ENCODE data around the gene SSR1. TPM values are rescaled to one million over a fixed set of nuclear protein-coding genes. Genes with fewer than 3 reads are reported as not detected.

The SSR1 gene
- total and polyA plus RNA-seq, 2 of the 13 experiments (the other 11 are each of a cell fraction or from before 2014, with no cell fraction given), result 203 to 243 TPM

DNA sequence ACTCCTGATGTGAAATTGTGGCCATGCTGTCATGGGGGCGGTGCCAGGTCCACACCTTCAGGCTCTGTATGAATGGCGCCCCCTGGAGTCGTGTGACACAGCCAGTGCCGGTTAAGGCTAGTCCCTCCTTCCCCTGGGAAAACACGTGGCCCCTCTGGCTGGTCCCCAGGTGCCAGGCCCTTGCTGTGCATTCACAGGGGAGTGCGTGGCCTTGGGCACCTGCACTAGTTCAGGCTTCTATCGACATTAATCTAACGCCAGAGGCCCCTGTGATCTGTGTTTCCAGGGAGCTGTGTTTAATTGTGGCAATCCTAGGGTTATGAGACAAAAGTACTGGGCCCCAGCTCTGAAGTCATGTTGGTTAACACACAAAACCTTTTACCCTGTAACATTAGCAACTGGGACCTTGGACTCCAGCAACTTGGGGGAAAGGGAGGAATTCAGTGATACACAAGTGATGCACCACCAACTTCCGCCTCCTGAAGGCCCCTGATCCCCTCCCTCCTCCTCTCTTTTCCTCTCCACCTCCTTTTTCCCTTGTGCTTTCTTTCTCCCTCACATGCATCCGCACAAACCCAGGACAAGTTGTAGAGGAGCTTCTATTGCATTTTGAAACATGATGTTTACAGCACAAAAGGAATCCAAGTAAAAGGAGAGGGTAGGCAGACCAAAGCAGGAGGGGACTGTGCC is 74.0 kb downstream of the SSR1 start (continued):
- TF ChIP-seq SALL1 (CRISPR knock-in tag; IDR thresholded peaks at IDR 0.05) (peak; percentile 91), PPARG (CRISPR knock-in tag; conservative IDR thresholded peaks at IDR 0.05) (peak; percentile 94), ZNF607 (CRISPR knock-in tag; IDR thresholded peaks at IDR 0.05; ENCODE audit: borderline replicate concordance) (peak; percentile 80; the same call in 1 of the 2 replicates), BRD4 (CRISPR knock-in tag; IDR thresholded peaks at IDR 0.05) (no peak), FOXA3 (CRISPR knock-in tag; IDR thresholded peaks at IDR 0.05) (peak; percentile 37), ZNF766 (CRISPR knock-in tag; IDR thresholded peaks at IDR 0.05; ENCODE audit: borderline replicate concordance) (peak; percentile 4; the same call in 1 of the 2 replicates), ZNF331 (CRISPR knock-in tag; IDR thresholded peaks at IDR 0.05) (peak; percentile 70), MTF2 (CRISPR knock-in tag; IDR thresholded peaks at IDR 0.05; ENCODE audit: borderline replicate concordance) (no peak), SOX13 (IDR thresholded peaks at IDR 0.05) (no peak), SOX13 (CRISPR knock-in tag; conservative IDR thresholded peaks at IDR 0.05 in 1 of 2, IDR thresholded peaks at IDR 0.05 in 1 of 2) (peak in 1 of 2 experiments; percentile 30; a peak in 1 of 4 replicates), HNRNPK (IDR thresholded peaks at IDR 0.05; ENCODE audit: low read depth, low read length, poor library complexity, severe bottlenecking) (no peak), NFYB (CRISPR knock-in tag; IDR thresholded peaks at IDR 0.05) (no peak), KMT2A (CRISPR knock-in tag; IDR thresholded peaks at IDR 0.05) (peak; percentile 61), JDP2 (CRISPR knock-in tag; IDR thresholded peaks at IDR 0.05; ENCODE audit: borderline replicate concordance) (no peak; the same call in 1 of the 2 replicates), MEF2D (CRISPR knock-in tag; IDR thresholded peaks at IDR 0.05) (peak; percentile 51; the same call in 1 of the 2 replicates), SIX1 (CRISPR knock-in tag; IDR thresholded peaks at IDR 0.05; ENCODE audit: borderline replicate concordance) (no peak), CCDC6 (CRISPR knock-in tag; IDR thresholded peaks at IDR 0.05) (peak; percentile 68; the same call in 1 of the 2 replicates)
- TF ChIP-seq, protein P1, sequence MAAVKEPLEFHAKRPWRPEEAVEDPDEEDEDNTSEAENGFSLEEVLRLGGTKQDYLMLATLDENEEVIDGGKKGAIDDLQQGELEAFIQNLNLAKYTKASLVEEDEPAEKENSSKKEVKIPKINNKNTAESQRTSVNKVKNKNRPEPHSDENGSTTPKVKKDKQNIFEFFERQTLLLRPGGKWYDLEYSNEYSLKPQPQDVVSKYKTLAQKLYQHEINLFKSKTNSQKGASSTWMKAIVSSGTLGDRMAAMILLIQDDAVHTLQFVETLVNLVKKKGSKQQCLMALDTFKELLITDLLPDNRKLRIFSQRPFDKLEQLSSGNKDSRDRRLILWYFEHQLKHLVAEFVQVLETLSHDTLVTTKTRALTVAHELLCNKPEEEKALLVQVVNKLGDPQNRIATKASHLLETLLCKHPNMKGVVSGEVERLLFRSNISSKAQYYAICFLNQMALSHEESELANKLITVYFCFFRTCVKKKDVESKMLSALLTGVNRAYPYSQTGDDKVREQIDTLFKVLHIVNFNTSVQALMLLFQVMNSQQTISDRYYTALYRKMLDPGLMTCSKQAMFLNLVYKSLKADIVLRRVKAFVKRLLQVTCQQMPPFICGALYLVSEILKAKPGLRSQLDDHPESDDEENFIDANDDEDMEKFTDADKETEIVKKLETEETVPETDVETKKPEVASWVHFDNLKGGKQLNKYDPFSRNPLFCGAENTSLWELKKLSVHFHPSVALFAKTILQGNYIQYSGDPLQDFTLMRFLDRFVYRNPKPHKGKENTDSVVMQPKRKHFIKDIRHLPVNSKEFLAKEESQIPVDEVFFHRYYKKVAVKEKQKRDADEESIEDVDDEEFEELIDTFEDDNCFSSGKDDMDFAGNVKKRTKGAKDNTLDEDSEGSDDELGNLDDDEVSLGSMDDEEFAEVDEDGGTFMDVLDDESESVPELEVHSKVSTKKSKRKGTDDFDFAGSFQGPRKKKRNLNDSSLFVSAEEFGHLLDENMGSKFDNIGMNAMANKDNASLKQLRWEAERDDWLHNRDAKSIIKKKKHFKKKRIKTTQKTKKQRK (IDR thresholded peaks at IDR 0.05; ENCODE audit: low read length), result 0 out of 2 replicates have a peak, but pooled peaks have one; percentile 14
- TF ChIP-seq, protein P2, sequence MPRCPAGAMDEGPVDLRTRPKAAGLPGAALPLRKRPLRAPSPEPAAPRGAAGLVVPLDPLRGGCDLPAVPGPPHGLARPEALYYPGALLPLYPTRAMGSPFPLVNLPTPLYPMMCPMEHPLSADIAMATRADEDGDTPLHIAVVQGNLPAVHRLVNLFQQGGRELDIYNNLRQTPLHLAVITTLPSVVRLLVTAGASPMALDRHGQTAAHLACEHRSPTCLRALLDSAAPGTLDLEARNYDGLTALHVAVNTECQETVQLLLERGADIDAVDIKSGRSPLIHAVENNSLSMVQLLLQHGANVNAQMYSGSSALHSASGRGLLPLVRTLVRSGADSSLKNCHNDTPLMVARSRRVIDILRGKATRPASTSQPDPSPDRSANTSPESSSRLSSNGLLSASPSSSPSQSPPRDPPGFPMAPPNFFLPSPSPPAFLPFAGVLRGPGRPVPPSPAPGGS (CRISPR knock-in tag; IDR thresholded peaks at IDR 0.05), result peak; percentile 59; the same call in 1 of the 2 replicates
- TF ChIP-seq, protein P3, sequence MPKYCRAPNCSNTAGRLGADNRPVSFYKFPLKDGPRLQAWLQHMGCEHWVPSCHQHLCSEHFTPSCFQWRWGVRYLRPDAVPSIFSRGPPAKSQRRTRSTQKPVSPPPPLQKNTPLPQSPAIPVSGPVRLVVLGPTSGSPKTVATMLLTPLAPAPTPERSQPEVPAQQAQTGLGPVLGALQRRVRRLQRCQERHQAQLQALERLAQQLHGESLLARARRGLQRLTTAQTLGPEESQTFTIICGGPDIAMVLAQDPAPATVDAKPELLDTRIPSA (CRISPR knock-in tag; IDR thresholded peaks at IDR 0.05; ENCODE audit: borderline replicate concordance), result no peak
